ENCODE data around the gene THOP1. TPM values are rescaled to one million over a fixed set of nuclear protein-coding genes. Genes with fewer than 3 reads are reported as not detected.

Gene THOP1
- total RNA-seq = 55.4 and 80.2 TPM in 2 replicates

DNA sequence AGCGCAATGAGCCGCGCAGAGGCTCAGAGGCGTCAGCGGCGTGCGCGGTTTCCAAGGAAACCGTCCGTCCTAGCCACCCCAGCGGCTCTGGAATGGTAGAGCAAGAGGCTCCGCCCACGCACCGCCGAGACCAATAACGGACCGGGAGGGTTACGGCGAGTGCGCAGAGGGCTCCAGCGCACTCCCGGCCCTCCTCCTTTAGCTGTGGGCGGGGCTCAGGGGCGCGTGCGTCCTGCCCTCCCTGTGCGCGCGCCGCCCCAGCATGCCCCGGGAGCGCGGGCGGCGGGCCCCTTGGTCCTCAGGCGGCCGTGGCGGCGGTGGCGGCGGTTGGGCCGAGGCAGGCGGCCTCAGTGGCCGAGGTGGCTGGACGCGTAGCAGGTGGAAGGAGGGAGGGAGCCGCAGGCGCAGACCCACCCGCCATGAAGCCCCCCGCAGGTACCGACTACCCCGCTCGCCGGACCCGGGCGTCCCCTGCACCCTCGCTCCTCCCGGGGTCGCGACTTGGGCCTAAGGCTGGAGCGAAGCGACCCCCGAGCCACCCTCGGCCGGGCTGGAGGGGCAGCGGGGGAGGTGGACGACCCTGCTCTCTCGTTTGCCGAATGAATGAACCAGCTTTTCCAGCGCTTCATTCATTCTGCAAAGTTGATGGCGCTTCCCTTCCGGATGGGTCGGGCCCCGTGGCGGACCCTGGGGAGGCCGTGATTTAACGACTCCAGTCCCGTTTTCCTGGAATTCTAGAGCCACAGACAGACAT, at the start of gene THOP1:
TSS of gene THOP1 (plus strand) at position 260 of the 754 bp plus-strand sequence. CDS start at position 420, 160 bp downstream.

DNA sequence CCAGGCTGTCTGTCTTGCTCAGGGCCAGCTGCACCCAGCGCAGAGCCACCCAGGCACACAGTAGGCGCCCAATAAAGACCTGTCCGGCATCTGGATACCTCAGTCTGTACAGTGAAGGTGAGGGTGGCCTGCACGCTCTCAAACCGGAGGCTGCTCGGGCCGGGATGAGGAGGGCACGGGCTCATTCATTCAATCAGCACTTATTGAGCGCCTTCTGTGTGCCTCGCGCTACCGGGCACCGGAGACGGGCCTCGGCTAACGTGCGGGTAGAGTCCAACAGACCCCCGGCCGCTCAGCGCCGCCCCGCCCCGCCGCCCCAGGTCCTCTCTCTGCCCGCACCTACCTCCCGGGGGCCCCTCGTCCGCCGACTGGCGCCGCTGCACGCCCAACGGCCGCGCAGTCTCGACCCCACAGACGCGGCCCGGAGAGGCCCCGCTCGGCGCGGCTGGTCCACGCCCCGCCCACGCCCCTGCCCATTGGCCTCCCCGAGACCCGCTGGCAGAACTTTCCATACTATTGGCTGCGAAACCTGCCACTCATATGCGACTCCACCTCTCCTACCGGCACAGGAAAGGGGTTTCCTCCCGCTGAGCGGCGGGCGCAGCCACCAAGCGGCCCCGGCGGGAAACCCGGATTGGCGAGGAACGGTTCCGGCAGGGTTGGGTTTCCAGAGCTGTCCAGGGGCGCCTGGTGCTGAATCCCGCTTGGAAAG, 45.5 kb upstream of the THOP1 start, which contains the start of gene SLC39A3:
TSS of gene SLC39A3 (minus strand) at position 416 of the 712 bp plus-strand sequence. CDS start 2,760 bp downstream, outside the sequence.

DNA sequence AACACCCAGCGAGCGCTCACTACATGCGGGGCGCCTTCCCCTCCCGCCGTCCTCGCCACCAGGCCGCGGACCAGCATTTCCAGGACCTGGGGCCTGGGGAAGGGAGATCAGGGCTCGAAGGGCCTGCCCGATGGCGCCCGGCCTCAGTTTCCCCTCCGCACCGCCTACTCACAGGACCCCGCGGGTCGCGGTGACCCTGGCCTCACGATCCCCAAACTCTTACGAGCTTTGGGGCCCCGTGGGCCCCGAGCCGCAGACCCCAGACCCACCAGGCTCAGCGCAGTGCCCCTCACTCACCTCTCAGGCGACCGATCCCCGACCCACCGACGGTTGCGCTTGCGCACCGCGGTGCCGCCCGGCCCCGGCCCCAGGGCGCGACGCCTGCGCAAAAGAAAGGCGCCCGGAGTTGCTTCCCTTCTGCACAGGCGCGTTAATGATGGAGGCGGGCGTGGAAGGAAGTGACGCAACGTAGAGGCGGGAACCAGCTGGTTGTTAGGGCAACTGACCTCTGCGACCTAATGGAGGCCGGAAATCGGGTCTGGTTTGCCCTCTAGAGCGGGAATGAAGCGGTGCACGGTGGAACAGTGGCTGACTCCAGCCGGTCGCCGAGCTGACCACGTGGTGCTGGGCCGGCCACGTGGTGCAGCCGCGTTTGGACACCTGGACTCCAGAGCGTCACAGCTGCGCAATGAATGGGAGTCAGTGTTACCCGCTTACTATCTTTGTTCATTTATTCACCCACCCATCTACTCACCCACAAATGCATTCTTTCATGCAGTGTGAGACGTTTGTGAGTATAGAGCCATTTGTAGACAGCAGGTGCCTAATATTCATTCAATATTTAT, 2.1 kb upstream of the THOP1 start, which contains the start of gene SGTA:
TSS of gene SGTA (minus strand) at position 338 of the 845 bp plus-strand sequence. CDS start 14,205 bp downstream, outside the sequence.

DNA sequence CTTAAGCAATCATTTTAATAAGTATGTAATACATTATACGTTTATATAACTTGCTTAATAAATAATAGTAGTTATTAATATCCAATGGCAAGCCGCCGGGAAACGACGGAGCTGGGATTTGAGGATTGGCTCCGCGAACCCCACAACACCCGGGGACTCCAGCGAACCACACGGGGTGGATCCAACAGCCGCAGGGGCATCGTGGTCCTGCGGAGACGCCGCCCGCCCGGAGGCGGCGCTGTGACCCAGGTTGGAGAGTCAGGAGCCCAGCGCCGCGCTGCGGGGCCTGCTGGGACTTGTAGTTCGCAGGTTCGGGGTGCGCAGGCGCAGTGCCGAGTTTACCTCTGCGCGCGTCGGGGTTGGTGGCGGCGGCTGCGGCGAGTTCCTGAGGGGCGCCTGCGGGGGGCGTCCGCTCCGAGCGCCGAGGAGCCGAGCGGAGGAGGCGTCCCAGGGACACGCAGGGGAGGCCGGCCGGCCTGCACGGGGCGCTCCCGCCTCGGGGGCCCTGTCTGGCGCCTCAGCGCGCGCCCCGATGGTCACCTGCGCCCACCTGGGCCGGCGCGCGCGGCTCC, 34.3 kb downstream of the THOP1 start, which contains the start of gene ZNF554:
TSS of gene ZNF554 (plus strand) at position 329 of the 572 bp plus-strand sequence. CDS start at position 533, 204 bp downstream.

DNA sequence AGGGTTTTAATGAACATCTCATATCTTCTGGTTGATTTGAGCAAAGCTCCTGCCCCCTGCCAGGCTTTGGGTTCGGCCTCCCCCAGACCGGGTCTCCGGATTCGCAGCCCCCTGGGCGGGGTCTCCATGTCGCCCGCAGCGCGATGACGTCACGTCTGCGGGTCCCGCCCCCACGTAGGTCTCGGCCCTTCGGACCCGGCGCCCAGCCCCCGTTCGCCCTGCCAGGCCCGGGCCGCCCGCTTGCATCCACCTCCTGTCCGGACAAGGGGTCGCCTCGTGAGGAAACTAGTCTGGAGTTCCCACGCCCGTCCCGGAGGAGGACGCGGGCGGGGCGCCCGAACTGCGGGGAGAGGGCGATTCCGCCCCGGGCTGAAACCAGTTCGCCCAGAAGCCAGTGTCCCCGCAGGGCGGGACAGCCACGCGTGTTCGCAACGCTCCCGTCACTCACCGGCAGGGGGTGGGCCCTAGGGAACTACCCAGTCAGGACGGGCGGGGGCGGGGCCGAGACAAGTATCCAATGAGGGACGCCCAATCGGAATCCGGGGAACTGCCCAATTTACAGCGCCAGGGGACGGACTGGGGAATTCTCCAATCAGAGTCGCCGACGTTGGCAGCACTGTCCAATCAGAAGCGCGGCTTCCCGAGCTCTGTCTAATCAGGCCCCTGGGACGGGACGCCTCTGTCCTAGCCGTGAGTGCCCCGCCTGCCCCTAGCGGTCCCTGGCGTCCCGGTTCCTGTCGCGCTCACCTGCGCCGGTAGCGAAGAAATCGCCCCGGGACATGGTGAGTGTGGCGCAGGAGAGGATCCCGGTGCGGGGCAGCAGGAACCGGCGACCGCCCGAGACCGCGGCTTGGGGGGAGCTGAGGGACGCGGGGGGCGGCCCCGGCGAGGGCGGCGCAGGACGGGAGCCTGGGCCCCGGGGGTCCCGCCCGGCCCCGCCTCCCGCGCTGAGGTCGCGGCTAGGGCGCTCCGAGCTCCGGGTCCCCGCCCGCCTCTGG, 55.8 kb downstream of the THOP1 start, which contains the start of gene ZNF555:
TSS of gene ZNF555 (plus strand) at position 682 of the 998 bp plus-strand sequence. CDS start at position 780, 98 bp downstream.

Other genes starting within 250 kb of the THOP1 start
- under 0.01 TPM in 1 of 2 replicates, not detected in the other for gene GNG7, start 82.8 kb upstream of the THOP1 start, total RNA-seq
- gene DIRAS1, start 64.1 kb upstream of the THOP1 start, total RNA-seq = under 0.01 TPM in 2 replicates
- 26.4 and 45.8 TPM in 2 replicates for gene SLC39A3, start 45.5 kb upstream of the THOP1 start, total RNA-seq
- gene SGTA, start 2.2 kb upstream of the THOP1 start, total RNA-seq = 30.9 and 34.0 TPM in 2 replicates
- 3.6 and 4.0 TPM in 2 replicates for gene ZNF554, start 34.4 kb downstream of the THOP1 start, total RNA-seq
- gene ZNF555, start 56.0 kb downstream of the THOP1 start, total RNA-seq = 3.6 and 5.1 TPM in 2 replicates
- gene ZNF556, start 81.8 kb downstream of the THOP1 start, total RNA-seq = 0.24 and 1.3 TPM in 2 replicates
- gene ZNF57, start 115.4 kb downstream of the THOP1 start, total RNA-seq = 9.6 and 12.6 TPM in 2 replicates
- 4.0 and 4.3 TPM in 2 replicates for gene ZNF77, start 159.5 kb downstream of the THOP1 start, total RNA-seq
- 1.2 TPM in 1 of 2 replicates, not detected in the other for gene TLE6, start 192.1 kb downstream of the THOP1 start, total RNA-seq
- gene TLE2, start 243.8 kb downstream of the THOP1 start, total RNA-seq = 1.4 and 2.6 TPM in 2 replicates